Measurements from ENCODE around the gene PIK3C2G.

Gene PIK3C2G

GRCh38 chr12:18570543-18570942 lies 309.2 kb downstream of the PIK3C2G start:
- no peak for DNase-seq

- no peak for DNase-seq
These were observed 314.8 kb downstream of the PIK3C2G start for GRCh38 chr12:18576104-18576626.

- DNase-seq = no peak
These were observed 315.3 kb downstream of the PIK3C2G start for GRCh38 chr12:18576648-18577047.

GRCh38 chr12:18578191-18578590 lies 316.9 kb downstream of the PIK3C2G start:
- no peak for DNase-seq

- DNase-seq = no peak
These were observed 319.0 kb downstream of the PIK3C2G start for GRCh38 chr12:18580291-18580690.

- DNase-seq = no peak
These were observed 319.4 kb downstream of the PIK3C2G start for GRCh38 chr12:18580706-18581105.

GRCh38 chr12:18581232-18581962 lies 320.1 kb downstream of the PIK3C2G start:
- no peak for DNase-seq

- DNase-seq = no peak
These were observed 322.3 kb downstream of the PIK3C2G start for GRCh38 chr12:18583655-18584054.

GRCh38 chr12:18586581-18586980 lies 325.3 kb downstream of the PIK3C2G start:
- no peak for DNase-seq

GRCh38 chr12:18589316-18589715 lies 328.0 kb downstream of the PIK3C2G start:
- DNase-seq = no peak

- DNase-seq = no peak
These were observed 330.2 kb downstream of the PIK3C2G start for GRCh38 chr12:18591473-18591872.

- no peak for DNase-seq
These were observed 334.1 kb downstream of the PIK3C2G start for GRCh38 chr12:18595412-18595811.

- DNase-seq = no peak
These were observed 340.6 kb downstream of the PIK3C2G start for GRCh38 chr12:18601962-18602361.

GRCh38 chr12:18612971-18613370 lies 351.7 kb downstream of the PIK3C2G start:
- DNase-seq = no peak

GRCh38 chr12:18620986-18621385 lies 359.7 kb downstream of the PIK3C2G start:
- DNase-seq = no peak

- DNase-seq = no peak
These were observed 368.1 kb downstream of the PIK3C2G start for GRCh38 chr12:18629445-18629844.

- DNase-seq = no peak
These were observed 368.6 kb downstream of the PIK3C2G start for GRCh38 chr12:18629916-18630315.

GRCh38 chr12:18631339-18631738 lies 370.0 kb downstream of the PIK3C2G start:
- DNase-seq = no peak

- DNase-seq = no peak
These were observed 371.5 kb downstream of the PIK3C2G start for GRCh38 chr12:18632848-18633247.

- no peak for DNase-seq
These were observed 373.1 kb downstream of the PIK3C2G start for GRCh38 chr12:18634382-18634781.

- no peak for DNase-seq
These were observed 379.1 kb downstream of the PIK3C2G start for GRCh38 chr12:18640321-18640955.

- DNase-seq = no peak
These were observed 382.4 kb downstream of the PIK3C2G start for GRCh38 chr12:18643681-18644080.

- no peak for DNase-seq
These were observed 383.2 kb downstream of the PIK3C2G start for GRCh38 chr12:18644564-18644963.

- DNase-seq = no peak
These were observed 385.1 kb downstream of the PIK3C2G start for GRCh38 chr12:18646286-18646890.
